GM12864 (cell line): ENCODE measurements around the gene CDC5L.

ENCODE experiments used
- DNase-seq: peaks from one replicate; pipeline ENCODE4 v3.0.0-alpha.2; 2011; ENCODE audit warnings: low read depth
- H3K4me3 ChIP-seq: 2 replicates; pipeline ENCODE4 v1.5.1; 2011; ENCODE audit warnings: mild to moderate bottlenecking, low read depth, low read length, control low read depth
- CTCF ChIP-seq: IDR thresholded peaks from 2 replicates; pipeline ENCODE4 v1.5.1; 2011; ENCODE audit warnings: low read depth, mild to moderate bottlenecking, moderate library complexity, low read length, control low read depth, inconsistent platforms; ENCODE audit errors: missing control alignments

Gene CDC5L

GRCh38 chr6:44452725-44453124 lies 65.2 kb downstream of the CDC5L start:
- H3K4me3 ChIP-seq = no peak overlapping the region
- no peak for TF ChIP-seq CTCF
- no peak for DNase-seq

GRCh38 chr6:44453146-44453545 lies 65.6 kb downstream of the CDC5L start:
- no peak for TF ChIP-seq CTCF
- no peak overlapping the region for H3K4me3 ChIP-seq
- no peak for DNase-seq

GRCh38 chr6:44454198-44454597 lies 66.7 kb downstream of the CDC5L start:
- no peak overlapping the region for H3K4me3 ChIP-seq
- DNase-seq = no peak
- TF ChIP-seq CTCF = no peak

DNA sequence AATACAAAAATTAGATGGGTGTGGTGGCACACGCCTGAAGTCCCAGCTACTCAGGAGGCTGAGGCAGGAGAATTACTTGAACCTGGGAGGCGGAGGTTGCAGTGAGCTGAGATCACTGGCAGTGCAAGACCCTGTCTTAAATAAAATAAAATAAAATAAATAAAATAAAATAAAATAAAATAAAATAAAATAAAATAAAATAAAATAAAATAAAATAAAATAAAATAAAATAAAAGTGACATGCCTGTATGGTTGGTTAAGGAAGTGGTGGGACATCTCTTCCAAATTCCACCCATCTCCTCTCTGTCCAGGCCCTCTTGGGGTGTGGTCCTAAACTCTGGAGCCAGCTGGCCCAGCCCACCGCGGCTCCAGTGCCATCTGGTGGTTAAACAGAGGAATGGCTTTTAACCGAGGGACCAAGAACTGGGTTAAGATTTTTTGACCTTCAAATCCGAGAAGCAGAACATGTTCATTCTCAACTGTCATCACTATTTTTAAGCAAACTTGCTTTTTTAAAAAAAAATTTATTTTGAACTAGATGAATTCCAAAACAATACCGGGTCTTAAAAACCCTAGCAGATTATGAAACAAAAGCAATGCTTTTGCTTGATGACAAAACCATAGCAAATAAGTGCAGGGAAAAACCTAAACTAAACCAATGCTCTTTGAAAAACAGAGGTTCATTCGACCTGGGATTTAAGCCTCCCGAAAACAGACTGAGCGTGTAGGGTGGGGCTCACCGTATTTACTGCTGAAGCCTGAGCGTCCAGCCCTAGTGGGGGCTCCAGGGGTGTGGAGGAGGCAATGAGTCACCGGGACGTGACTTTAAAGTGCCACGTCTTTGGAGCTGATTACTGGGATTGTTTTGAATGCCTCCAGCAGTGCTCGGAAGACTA lies 68.8 kb downstream of the CDC5L start:
- no peak overlapping the region for H3K4me3 ChIP-seq
- DNase-seq = no peak

GRCh38 chr6:44456966-44457292 lies 69.4 kb downstream of the CDC5L start:
- no peak for DNase-seq
- no peak overlapping the region for H3K4me3 ChIP-seq
- TF ChIP-seq CTCF = no peak

More for the DNA sequence above, 68.8 kb downstream of the CDC5L start:
- peak; percentile 76 for TF ChIP-seq CTCF

- DNase-seq = no peak
- TF ChIP-seq CTCF = no peak
- H3K4me3 ChIP-seq = no peak overlapping the region
Observed at GRCh38 chr6:44457596-44457995, 70.1 kb downstream of the CDC5L start.

- no peak for TF ChIP-seq CTCF
- H3K4me3 ChIP-seq = no peak overlapping the region
- no peak for DNase-seq
Observed at GRCh38 chr6:44458551-44458950, 71.0 kb downstream of the CDC5L start.
